ENCODE data around the gene CPNE6. TPM values are rescaled to one million over a fixed set of nuclear protein-coding genes. Genes with fewer than 3 reads are reported as not detected.
"Not testable (repeated sequence)": the region's sequence is repeated elsewhere in the genome, so short reads cannot be mapped to it uniquely, and the experiment has no call there.

Gene CPNE6
- not detected for total RNA-seq (2021; fragmentation: NEBNext Ultra II Directional; extraction: Animal tissue kit (Norgen Biotek cat#: 25700))
- long read RNA-seq, result 0 reads

GRCh38 chr14:24071144-24071697 is at the start of gene CPNE6:
TSS of gene CPNE6 (plus strand) at chr14:24071562. CDS start at chr14:24072937, 1,375 bp downstream.
- Mint-ChIP-seq H3K4me1 (ENCODE audit: low read depth) (no peaks in the 10 kb centered on the region), H3K27ac (no peak within 1 kb of the TSS), H3K27me3 (ENCODE audit: insufficient read depth) (peaks cover 45% of the 10 kb centered on the region), H3K4me3 (no peak within 1 kb of the TSS), H3K36me3 (ENCODE audit: low read depth) (no peaks in the 10 kb centered on the region), H3K9me3 (no peaks in the 10 kb centered on the region)
- DNase-seq, result no peak
- no peak for TF ChIP-seq CTCF (IDR thresholded peaks at IDR 0.05)

GRCh38 chr14:24024939-24025418 is 46.4 kb upstream of the CPNE6 start:
- not testable (repeated sequence) for H3K9me3 Mint-ChIP-seq; H3K36me3 Mint-ChIP-seq (ENCODE audit: low read depth); H3K4me1 Mint-ChIP-seq (ENCODE audit: low read depth); DNase-seq; H3K4me3 Mint-ChIP-seq; H3K27ac Mint-ChIP-seq
- H3K27me3 Mint-ChIP-seq (ENCODE audit: insufficient read depth), result peaks cover 34% of the 10 kb centered on the region

GRCh38 chr14:24029687-24030086 is 41.7 kb upstream of the CPNE6 start:
- not testable (repeated sequence) for DNase-seq; H3K4me3 Mint-ChIP-seq; H3K36me3 Mint-ChIP-seq (ENCODE audit: low read depth); H3K4me1 Mint-ChIP-seq (ENCODE audit: low read depth); H3K27ac Mint-ChIP-seq
- H3K27me3 Mint-ChIP-seq (ENCODE audit: insufficient read depth), result peaks cover 24% of the 10 kb centered on the region
- peaks cover 26% of the 10 kb centered on the region for H3K9me3 Mint-ChIP-seq

- not testable (repeated sequence) for H3K4me3 Mint-ChIP-seq; H3K4me1 Mint-ChIP-seq (ENCODE audit: low read depth); DNase-seq; H3K36me3 Mint-ChIP-seq (ENCODE audit: low read depth); H3K27ac Mint-ChIP-seq
- Mint-ChIP-seq H3K9me3 (peaks cover 26% of the 10 kb centered on the region), H3K27me3 (ENCODE audit: insufficient read depth) (peaks cover 18% of the 10 kb centered on the region; the same call in 1 of the 2 replicates)
Measured at GRCh38 chr14:24031331-24031730, 40.0 kb upstream of the CPNE6 start.

GRCh38 chr14:24032727-24033418 is 38.5 kb upstream of the CPNE6 start:
- Mint-ChIP-seq H3K4me1 (ENCODE audit: low read depth) (peaks cover 17% of the 10 kb centered on the region), H3K27ac (no peak overlapping the region), H3K36me3 (ENCODE audit: low read depth) (peaks cover 4% of the 10 kb centered on the region; the same call in 1 of the 2 replicates), H3K9me3 (peaks cover 26% of the 10 kb centered on the region), H3K27me3 (ENCODE audit: insufficient read depth) (peaks cover 10% of the 10 kb centered on the region), H3K4me3 (no peak overlapping the region)
- DNase-seq, result peak; percentile 65
- no peak for TF ChIP-seq CTCF (IDR thresholded peaks at IDR 0.05)

GRCh38 chr14:24035769-24036168 is 35.6 kb upstream of the CPNE6 start:
- peak overlapping the region; percentile 61 for H3K27ac Mint-ChIP-seq
- H3K27me3 Mint-ChIP-seq (ENCODE audit: insufficient read depth), result peaks cover 10% of the 10 kb centered on the region
- H3K9me3 Mint-ChIP-seq, result peaks cover 24% of the 10 kb centered on the region
- DNase-seq; H3K36me3 Mint-ChIP-seq (ENCODE audit: low read depth): not testable (repeated sequence)
- peaks cover 17% of the 10 kb centered on the region for H3K4me1 Mint-ChIP-seq (ENCODE audit: low read depth)
- H3K4me3 Mint-ChIP-seq, result peak overlapping the region; percentile 94

- H3K4me3 Mint-ChIP-seq, result peak overlapping the region; percentile 94
- peaks cover 17% of the 10 kb centered on the region for H3K4me1 Mint-ChIP-seq (ENCODE audit: low read depth)
- H3K9me3 Mint-ChIP-seq, result peaks cover 18% of the 10 kb centered on the region
- peak overlapping the region; percentile 88 for H3K27ac Mint-ChIP-seq
- peak; percentile 54 for DNase-seq
- H3K36me3 Mint-ChIP-seq (ENCODE audit: low read depth), result peaks cover 4% of the 10 kb centered on the region; the same call in 1 of the 2 replicates
- peak; percentile 82 for TF ChIP-seq CTCF (IDR thresholded peaks at IDR 0.05)
- H3K27me3 Mint-ChIP-seq (ENCODE audit: insufficient read depth), result peaks cover 11% of the 10 kb centered on the region
Measured at GRCh38 chr14:24036169-24036962, 35.0 kb upstream of the CPNE6 start.

Data from HFFc6 (cell line).